GM12878 (cell line): ENCODE results near the gene FOXJ1.

Experiments
- CEBPB ChIP-seq, 2 experiments: fragments of 150-350 bp in 1 of 2; IDR thresholded peaks; 2 replicates each; pipeline ENCODE4 v1.6.1; 2012 to 2014; ENCODE audit warnings: low read depth in 2 of 2, low read length in 2 of 2, borderline replicate concordance in 1 of 2, inconsistent platforms in 1 of 2
- CHD2 ChIP-seq: IDR thresholded peaks from 2 replicates; pipeline ENCODE4 v1.6.1; 2011; ENCODE audit warnings: low read depth, low read length, improper control_type of control experiment, borderline replicate concordance
- HDAC2 ChIP-seq: fragments of 200-600 bp; sonication (generic); IDR thresholded peaks from 2 replicates; pipeline ENCODE4 v1.6.1; 2017
- NRF1 ChIP-seq: conservative IDR thresholded peaks from 2 replicates; pipeline ENCODE4 v1.6.1; 2011; ENCODE audit warnings: mild to moderate bottlenecking, low read depth, low read length, improper control_type of control experiment
- POLR2AphosphoS2 ChIP-seq: IDR thresholded peaks from 2 replicates; pipeline ENCODE4 v1.6.1; 2011; ENCODE audit warnings: low read depth, mild to moderate bottlenecking, low read length, improper control_type of control experiment, moderate library complexity
- ZNF207 ChIP-seq: fragments of 450-650 bp; IDR thresholded peaks from 2 replicates; pipeline ENCODE4 v1.6.1; 2014; ENCODE audit warnings: antibody characterized with exemption, mild to moderate bottlenecking, borderline replicate concordance
- TF ChIP-seq, protein P1 (sequence below): IDR thresholded peaks from 2 replicates; pipeline ENCODE4 v1.6.1; 2012; ENCODE audit warnings: mild to moderate bottlenecking, low read depth, low read length
- TF ChIP-seq, protein P2 (sequence below): IDR thresholded peaks from 2 replicates; pipeline ENCODE4 v1.6.1; 2011; ENCODE audit warnings: borderline replicate concordance, low read depth, mild to moderate bottlenecking, moderate library complexity, mixed read lengths, low read length; ENCODE audit not compliant: insufficient read depth; ENCODE audit errors: extremely low read length
- TF ChIP-seq, protein P3 (sequence below), 3 experiments: IDR thresholded peaks in 2 of 3; conservative IDR thresholded peaks in 1 of 3; 2 replicates each; pipeline ENCODE4 v1.5.1; 2011; ENCODE audit warnings: low read depth in 3 of 3, low read length in 3 of 3, mild to moderate bottlenecking in 3 of 3, control low read depth in 2 of 3, moderate library complexity in 2 of 3, inconsistent platforms in 1 of 3, mixed read lengths in 1 of 3; ENCODE audit not compliant: control insufficient read depth in 2 of 3, insufficient read depth in 1 of 3; ENCODE audit errors: extremely low read depth in 1 of 3
- TF ChIP-seq, protein P4 (sequence below): fragments of 450-650 bp; formaldehyde crosslinking; IDR thresholded peaks from 2 replicates; pipeline ENCODE4 v1.4.0; 2022; ENCODE audit warnings: mild to moderate bottlenecking, moderate library complexity

DNA sequence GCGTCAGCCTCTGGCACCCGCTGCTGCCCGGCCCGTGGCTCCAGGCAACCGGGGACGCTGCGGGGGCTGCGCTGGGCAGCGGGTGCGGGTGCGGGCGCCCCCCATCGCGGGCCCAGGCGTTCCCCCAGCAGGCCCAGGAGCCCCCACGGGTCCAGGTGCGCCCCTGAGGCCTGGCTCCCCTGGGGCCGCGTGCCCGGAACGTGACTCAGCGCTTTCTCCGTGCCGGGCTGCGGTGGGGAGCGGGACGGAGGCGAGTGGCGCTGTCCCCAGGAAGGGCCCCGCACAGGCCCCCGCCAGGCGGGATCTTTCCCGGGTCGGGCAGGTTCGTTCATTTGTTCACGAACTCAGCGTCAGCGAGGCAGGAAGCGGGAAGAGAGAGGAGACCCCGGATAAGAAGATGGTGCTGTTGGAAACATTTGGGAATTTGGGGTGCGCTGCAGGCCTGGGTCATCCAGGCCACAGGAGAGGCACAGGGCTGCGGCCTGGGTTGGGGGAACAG, 19.1 kb downstream of the FOXJ1 start:
- TF ChIP-seq, protein P1, sequence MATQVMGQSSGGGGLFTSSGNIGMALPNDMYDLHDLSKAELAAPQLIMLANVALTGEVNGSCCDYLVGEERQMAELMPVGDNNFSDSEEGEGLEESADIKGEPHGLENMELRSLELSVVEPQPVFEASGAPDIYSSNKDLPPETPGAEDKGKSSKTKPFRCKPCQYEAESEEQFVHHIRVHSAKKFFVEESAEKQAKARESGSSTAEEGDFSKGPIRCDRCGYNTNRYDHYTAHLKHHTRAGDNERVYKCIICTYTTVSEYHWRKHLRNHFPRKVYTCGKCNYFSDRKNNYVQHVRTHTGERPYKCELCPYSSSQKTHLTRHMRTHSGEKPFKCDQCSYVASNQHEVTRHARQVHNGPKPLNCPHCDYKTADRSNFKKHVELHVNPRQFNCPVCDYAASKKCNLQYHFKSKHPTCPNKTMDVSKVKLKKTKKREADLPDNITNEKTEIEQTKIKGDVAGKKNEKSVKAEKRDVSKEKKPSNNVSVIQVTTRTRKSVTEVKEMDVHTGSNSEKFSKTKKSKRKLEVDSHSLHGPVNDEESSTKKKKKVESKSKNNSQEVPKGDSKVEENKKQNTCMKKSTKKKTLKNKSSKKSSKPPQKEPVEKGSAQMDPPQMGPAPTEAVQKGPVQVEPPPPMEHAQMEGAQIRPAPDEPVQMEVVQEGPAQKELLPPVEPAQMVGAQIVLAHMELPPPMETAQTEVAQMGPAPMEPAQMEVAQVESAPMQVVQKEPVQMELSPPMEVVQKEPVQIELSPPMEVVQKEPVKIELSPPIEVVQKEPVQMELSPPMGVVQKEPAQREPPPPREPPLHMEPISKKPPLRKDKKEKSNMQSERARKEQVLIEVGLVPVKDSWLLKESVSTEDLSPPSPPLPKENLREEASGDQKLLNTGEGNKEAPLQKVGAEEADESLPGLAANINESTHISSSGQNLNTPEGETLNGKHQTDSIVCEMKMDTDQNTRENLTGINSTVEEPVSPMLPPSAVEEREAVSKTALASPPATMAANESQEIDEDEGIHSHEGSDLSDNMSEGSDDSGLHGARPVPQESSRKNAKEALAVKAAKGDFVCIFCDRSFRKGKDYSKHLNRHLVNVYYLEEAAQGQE, result no peak
- TF ChIP-seq CHD2, result no peak
- TF ChIP-seq, protein P2, sequence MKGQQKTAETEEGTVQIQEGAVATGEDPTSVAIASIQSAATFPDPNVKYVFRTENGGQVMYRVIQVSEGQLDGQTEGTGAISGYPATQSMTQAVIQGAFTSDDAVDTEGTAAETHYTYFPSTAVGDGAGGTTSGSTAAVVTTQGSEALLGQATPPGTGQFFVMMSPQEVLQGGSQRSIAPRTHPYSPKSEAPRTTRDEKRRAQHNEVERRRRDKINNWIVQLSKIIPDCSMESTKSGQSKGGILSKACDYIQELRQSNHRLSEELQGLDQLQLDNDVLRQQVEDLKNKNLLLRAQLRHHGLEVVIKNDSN, result no peak
- TF ChIP-seq, protein P3, sequence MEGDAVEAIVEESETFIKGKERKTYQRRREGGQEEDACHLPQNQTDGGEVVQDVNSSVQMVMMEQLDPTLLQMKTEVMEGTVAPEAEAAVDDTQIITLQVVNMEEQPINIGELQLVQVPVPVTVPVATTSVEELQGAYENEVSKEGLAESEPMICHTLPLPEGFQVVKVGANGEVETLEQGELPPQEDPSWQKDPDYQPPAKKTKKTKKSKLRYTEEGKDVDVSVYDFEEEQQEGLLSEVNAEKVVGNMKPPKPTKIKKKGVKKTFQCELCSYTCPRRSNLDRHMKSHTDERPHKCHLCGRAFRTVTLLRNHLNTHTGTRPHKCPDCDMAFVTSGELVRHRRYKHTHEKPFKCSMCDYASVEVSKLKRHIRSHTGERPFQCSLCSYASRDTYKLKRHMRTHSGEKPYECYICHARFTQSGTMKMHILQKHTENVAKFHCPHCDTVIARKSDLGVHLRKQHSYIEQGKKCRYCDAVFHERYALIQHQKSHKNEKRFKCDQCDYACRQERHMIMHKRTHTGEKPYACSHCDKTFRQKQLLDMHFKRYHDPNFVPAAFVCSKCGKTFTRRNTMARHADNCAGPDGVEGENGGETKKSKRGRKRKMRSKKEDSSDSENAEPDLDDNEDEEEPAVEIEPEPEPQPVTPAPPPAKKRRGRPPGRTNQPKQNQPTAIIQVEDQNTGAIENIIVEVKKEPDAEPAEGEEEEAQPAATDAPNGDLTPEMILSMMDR (IDR thresholded peaks at IDR 0.05 in 2 of 3, conservative IDR thresholded peaks at IDR 0.05 in 1 of 3; ENCODE audit: control insufficient read depth in 2 of 3, extremely low read depth in 1 of 3, insufficient read depth in 1 of 3, low read depth in 3 of 3, low read length in 3 of 3), result no peak
- TF ChIP-seq CEBPB (IDR thresholded peaks at IDR 0.05; ENCODE audit: borderline replicate concordance in 1 of 2, low read depth in 2 of 2, low read length in 2 of 2), result no peak
- no peak for TF ChIP-seq HDAC2
- no peak for TF ChIP-seq ZNF207
- TF ChIP-seq, protein P4, sequence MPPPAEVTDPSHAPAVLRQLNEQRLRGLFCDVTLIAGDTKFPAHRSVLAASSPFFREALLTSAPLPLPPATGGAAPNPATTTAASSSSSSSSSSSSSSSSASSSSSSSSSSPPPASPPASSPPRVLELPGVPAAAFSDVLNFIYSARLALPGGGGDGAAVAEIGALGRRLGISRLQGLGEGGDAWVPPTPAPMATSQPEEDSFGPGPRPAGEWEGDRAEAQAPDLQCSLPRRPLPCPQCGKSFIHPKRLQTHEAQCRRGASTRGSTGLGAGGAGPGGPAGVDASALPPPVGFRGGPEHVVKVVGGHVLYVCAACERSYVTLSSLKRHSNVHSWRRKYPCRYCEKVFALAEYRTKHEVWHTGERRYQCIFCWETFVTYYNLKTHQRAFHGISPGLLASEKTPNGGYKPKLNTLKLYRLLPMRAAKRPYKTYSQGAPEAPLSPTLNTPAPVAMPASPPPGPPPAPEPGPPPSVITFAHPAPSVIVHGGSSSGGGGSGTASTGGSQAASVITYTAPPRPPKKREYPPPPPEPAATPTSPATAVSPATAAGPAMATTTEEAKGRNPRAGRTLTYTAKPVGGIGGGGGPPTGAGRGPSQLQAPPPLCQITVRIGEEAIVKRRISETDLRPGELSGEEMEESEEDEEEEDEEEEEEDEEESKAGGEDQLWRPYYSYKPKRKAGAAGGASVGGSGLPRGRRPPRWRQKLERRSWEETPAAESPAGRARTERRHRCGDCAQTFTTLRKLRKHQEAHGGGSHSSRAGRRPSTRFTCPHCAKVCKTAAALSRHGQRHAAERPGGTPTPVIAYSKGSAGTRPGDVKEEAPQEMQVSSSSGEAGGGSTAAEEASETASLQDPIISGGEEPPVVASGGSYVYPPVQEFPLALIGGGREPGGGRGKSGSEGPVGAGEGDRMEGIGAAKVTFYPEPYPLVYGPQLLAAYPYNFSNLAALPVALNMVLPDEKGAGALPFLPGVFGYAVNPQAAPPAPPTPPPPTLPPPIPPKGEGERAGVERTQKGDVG (CRISPR knock-in tag), result no peak
- TF ChIP-seq NRF1, result no peak
- no peak for TF ChIP-seq POLR2AphosphoS2
